Measurements from ENCODE around the gene MACO1.
"Not testable (repeated sequence)": the region's sequence is repeated elsewhere in the genome, so short reads cannot be mapped to it uniquely, and the experiment has no call there.

GRCh38 chr1:25405731-25406305 is 24.9 kb upstream of the MACO1 start:
- TF ChIP-seq EZH2 (IDR thresholded peaks at IDR 0.05); POLR2AphosphoS5 (IDR thresholded peaks at IDR 0.05; ENCODE audit: borderline replicate concordance, low read depth, low read length): not testable (repeated sequence)

Data from SK-N-MC (cell line).